Astrocyte of the spinal cord (primary cell): Measurements from ENCODE around the gene FBXO2.

Experiments
- DNase-seq: peaks from one replicate; pipeline ENCODE4 v3.0.0; 2011; ENCODE audit warnings: low read depth, low spot score
- H3K4me3 ChIP-seq: 2 replicates; pipeline ENCODE4 v1.5.1; 2011; ENCODE audit warnings: low read depth, mild to moderate bottlenecking, low read length, moderate library complexity
- in situ Hi-C: cut with HindIII; loops from 2 replicates; pipeline ENCODE4 v1.10.0; 2017; ENCODE audit warnings: low sequenced_read_pairs
- TF ChIP-seq, protein P1 (sequence below): IDR thresholded peaks from 2 replicates; pipeline ENCODE4 v1.5.1; 2012; ENCODE audit warnings: low read depth, mild to moderate bottlenecking, low read length, inconsistent platforms

FBXO2 gene

DNA sequence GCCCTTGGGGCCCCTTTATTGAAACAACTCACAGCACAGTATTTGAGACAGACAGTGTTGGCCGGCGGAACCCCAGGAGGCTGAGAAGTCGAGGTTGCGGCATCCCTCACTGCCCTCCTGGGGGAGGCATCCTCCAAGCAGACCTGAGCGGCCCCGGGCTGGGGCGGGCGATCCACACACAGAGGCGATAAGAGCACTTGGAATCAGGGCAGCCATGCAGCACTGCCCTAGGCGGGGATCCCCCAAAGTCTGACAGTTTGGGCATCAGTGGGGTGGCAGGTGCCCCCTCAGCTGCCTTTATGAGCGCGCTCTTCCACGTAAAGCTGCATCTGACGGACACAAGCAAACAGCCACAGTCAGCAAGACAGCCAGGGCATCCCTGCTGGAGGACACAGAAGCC lies 20.3 kb upstream of the FBXO2 start:
- TF ChIP-seq, protein P1, sequence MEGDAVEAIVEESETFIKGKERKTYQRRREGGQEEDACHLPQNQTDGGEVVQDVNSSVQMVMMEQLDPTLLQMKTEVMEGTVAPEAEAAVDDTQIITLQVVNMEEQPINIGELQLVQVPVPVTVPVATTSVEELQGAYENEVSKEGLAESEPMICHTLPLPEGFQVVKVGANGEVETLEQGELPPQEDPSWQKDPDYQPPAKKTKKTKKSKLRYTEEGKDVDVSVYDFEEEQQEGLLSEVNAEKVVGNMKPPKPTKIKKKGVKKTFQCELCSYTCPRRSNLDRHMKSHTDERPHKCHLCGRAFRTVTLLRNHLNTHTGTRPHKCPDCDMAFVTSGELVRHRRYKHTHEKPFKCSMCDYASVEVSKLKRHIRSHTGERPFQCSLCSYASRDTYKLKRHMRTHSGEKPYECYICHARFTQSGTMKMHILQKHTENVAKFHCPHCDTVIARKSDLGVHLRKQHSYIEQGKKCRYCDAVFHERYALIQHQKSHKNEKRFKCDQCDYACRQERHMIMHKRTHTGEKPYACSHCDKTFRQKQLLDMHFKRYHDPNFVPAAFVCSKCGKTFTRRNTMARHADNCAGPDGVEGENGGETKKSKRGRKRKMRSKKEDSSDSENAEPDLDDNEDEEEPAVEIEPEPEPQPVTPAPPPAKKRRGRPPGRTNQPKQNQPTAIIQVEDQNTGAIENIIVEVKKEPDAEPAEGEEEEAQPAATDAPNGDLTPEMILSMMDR: no peak
- DNase-seq: no peak
- in situ Hi-C loops: no loop called here
- H3K4me3 ChIP-seq: no peak overlapping the region

DNA sequence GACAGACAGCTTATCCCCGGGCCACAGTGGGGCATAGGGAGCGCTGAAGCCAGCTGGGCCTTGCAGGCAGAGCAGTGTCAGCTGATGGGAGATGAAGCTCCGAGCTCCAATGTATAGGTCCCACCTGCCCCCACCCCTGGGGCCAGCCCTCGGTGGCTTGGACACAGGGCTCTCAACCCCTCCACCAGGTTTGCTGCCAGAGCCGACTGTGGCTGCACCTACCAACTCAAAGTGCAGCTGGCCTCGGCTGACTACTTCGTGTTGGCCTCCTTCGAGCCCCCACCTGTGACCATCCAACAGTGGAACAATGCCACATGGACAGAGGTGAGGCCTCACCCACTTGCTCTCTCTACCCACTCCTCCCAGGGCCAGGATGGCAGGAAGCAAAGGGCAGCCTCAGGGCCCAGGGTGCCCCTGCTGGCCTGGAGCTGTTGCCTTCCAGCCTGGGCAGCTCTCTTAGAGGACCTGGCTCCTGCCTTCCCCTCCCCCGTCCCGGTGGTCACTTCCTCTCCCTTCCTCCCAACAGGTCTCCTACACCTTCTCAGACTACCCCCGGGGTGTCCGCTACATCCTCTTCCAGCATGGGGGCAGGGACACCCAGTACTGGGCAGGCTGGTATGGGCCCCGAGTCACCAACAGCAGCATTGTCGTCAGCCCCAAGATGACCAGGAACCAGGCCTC lies 19.0 kb upstream of the FBXO2 start:
- DNase-seq: no peak
- TF ChIP-seq, protein P1: no peak
- in situ Hi-C loops: no loop called here
- H3K4me3 ChIP-seq: no peak overlapping the region

DNA sequence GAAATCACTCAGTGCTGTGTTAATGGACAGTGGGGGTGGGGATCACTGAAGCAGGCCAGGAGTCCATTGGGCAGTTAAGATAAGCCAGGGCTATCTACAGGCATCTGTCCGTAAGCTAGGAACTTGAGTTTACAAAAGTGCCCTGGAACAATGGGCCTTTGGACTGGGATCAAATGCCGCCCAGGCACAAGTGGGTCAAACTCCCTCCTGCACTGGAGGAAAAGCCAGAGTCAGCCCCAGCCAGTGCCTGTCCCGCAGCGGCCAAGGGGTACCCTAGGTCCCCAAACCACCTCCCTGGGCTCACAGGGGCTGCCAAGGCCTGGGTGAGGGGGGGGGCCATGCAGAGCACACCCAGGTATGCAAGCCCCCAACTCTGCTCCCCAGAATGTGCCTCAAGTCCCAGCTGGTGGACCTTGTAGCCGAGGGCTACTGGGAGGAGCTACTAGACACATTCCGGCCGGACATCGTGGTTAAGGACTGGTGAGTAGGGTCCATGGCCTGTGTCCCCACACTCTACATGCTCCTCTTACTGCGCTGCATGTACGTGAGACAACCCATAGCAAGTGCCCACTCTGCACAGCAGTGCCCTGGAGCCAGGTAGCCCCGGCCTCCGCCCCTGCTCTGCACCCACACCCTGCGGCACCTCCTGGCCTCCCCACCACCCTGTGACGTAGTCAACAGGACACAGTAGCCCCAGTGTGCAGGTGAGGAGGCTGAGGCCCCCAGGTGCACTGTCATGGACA lies 17.5 kb upstream of the FBXO2 start:
- TF ChIP-seq, protein P1: no peak
- DNase-seq: no peak
- no peak overlapping the region for H3K4me3 ChIP-seq
- in situ Hi-C loops: no loop called here

DNA sequence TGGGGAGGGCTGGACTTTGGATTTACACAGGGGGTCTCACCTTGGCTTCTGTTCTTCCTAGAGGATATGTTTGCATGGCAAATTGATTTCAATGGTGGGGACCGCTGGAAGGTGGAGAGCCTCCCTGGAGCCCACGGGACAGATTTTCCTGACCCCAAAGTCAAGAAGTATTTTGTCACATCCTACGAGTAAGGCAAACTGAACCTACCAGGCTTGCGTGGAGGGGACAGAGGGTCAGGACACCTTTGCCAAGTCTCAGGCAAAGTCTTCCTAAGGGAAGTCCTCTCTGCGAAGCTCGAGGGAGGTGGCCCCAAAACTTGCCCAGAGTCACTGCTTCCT lies 16.9 kb upstream of the FBXO2 start:
- in situ Hi-C loops: no loop called here
- TF ChIP-seq, protein P1: no peak
- no peak overlapping the region for H3K4me3 ChIP-seq
- DNase-seq: no peak

DNA sequence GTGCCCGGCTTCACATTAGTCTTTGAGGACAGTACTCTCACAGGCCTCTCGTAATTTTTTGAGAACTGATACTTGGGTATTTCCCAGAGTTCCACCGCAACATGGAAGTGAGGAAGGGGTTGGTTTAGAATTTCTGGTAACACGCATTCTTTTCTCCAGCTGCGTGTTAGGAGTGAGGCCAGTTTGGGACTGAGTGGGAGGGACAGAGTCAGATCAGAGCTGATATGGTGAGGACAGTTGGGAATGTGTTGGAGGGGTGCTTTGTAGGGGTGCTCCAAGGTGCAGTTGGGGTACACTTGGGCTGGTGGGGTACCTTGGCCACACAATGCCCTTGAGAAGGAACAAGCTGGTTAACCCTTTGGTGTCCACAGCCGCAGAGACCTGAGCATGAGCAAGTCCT lies 16.5 kb upstream of the FBXO2 start:
- no peak overlapping the region for H3K4me3 ChIP-seq
- no peak for DNase-seq
- TF ChIP-seq, protein P1: no peak
- in situ Hi-C loops: no loop called here

DNA sequence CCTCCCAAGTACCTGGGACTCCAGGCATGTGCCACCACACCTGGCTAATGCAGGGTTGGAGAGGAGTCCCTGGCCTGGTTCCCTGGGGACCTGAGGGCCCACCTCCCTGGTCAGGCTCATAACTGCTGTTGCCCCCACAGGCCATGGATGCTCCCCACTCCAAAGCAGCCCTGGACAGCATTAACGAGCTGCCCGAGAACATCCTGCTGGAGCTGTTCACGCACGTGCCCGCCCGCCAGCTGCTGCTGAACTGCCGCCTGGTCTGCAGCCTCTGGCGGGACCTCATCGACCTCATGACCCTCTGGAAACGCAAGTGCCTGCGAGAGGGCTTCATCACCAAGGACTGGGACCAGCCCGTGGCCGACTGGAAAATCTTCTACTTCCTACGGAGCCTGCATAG lies 14.3 kb upstream of the FBXO2 start:
- H3K4me3 ChIP-seq: no peak overlapping the region
- in situ Hi-C loops: no loop called here
- TF ChIP-seq, protein P1: no peak
- DNase-seq: no peak
